Bronchial epithelial cell (primary cell): Measurements from ENCODE around the gene PODXL. TPM values are rescaled to one million over a fixed set of nuclear protein-coding genes. Genes with fewer than 3 reads are reported as not detected.
"Not testable (repeated sequence)": the region's sequence is repeated elsewhere in the genome, so short reads cannot be mapped to it uniquely, and the experiment has no call there.

Experiments
- DNase-seq: peaks from one replicate; pipeline ENCODE4 v3.0.0-alpha.2; 2010; ENCODE audit warnings: low read depth
- FAIRE-seq: peaks from 2 replicates; lab custom pipeline; 2011; peaks lifted over from hg19 to GRCh38; lab: Jason Lieb, UNC
- H3K27me3 ChIP-seq: 2 replicates; pipeline ENCODE4 v1.5.1; 2011; ENCODE audit warnings: low read length; ENCODE audit not compliant: control insufficient read depth, insufficient read depth
- H3K36me3 ChIP-seq: 2 replicates; pipeline ENCODE4 v1.5.1; 2011; ENCODE audit warnings: low read length; ENCODE audit not compliant: control insufficient read depth, insufficient read depth
- H3K4me3 ChIP-seq: 2 replicates; pipeline ENCODE4 v1.5.1; 2011; ENCODE audit warnings: mild to moderate bottlenecking, low read depth, low read length, control low read depth
- total RNA-seq: library from RNA; depleted of rRNA; stranded (reverse); fragments of >200 nt; gene quantifications from 2 replicates; pipeline ENCODE4 v1.2.1, GENCODE V29; 2014
- TF ChIP-seq, protein P1 (sequence below): IDR thresholded peaks from 2 replicates; pipeline ENCODE4 v1.5.1; 2011; ENCODE audit warnings: mild to moderate bottlenecking, moderate library complexity, low read length, control low read depth, inconsistent platforms; ENCODE audit not compliant: insufficient read depth, severe bottlenecking

PODXL gene
- total RNA-seq, 1 donor from 2014 or later, result 0.53 TPM

DNA sequence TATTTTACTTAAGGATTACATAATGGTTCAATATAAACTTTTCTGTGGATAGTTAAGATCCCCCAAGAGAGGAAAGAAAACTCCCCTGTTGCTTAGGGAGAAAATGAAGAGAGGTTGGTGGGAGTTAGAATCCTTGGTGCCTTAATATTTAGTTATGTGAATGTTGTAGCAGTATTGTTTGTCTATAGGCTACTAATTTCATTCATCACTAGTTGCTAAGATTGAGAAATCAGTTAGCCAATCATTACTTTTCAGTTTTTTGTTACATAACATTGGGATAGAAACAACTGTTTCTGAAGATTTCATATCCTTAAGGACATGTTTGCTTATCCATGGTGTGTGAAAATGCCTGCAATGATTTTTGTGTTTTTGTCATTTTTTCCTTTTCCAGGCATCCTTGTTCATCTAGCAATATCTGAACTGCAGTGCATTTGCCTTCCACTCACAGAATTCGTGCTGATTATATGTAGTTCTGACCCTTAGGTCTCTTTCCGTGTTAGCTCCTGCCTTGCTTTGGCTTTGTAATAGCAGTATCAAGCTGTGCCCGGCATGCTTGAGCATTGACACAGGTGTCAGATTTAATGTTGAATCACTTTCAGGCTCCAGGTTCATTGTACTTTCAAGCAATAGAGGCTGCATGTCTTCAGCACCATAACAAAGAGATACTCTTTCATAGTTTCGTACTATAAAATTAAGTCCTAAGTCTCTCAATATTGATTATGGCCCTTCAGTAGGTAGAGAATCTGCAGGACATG lies 85.0 kb downstream of the PODXL start:
- Histone ChIP-seq H3K4me3 (no peak overlapping the region), H3K27me3 (no peaks in the 10 kb centered on the region), H3K36me3 (peaks cover 7% of the 10 kb centered on the region)
- FAIRE-seq, result no peak
- TF ChIP-seq, protein P1, sequence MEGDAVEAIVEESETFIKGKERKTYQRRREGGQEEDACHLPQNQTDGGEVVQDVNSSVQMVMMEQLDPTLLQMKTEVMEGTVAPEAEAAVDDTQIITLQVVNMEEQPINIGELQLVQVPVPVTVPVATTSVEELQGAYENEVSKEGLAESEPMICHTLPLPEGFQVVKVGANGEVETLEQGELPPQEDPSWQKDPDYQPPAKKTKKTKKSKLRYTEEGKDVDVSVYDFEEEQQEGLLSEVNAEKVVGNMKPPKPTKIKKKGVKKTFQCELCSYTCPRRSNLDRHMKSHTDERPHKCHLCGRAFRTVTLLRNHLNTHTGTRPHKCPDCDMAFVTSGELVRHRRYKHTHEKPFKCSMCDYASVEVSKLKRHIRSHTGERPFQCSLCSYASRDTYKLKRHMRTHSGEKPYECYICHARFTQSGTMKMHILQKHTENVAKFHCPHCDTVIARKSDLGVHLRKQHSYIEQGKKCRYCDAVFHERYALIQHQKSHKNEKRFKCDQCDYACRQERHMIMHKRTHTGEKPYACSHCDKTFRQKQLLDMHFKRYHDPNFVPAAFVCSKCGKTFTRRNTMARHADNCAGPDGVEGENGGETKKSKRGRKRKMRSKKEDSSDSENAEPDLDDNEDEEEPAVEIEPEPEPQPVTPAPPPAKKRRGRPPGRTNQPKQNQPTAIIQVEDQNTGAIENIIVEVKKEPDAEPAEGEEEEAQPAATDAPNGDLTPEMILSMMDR, result no peak
- no peak for DNase-seq

DNA sequence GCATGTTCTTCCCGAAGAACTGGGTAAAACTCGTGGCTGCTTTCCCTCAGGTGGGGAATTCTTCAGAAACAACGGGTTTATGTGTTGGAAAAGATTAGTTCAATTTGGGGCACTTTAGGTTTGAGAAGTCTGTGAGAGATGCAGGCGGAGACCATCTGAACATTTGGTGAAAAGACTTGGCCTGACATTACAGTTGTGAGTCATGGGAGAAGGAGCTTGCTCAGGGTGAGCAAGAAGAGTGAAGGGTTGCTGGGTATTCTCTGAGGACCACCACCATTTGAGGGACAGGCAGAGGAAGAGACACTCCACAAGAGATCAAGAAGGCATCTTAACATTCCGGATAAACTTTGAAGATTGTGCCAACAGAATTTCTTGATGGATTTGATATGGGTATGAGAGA lies 88.6 kb downstream of the PODXL start:
- FAIRE-seq (no peak), DNase-seq (no peak)
- Histone ChIP-seq H3K27me3 (no peaks in the 10 kb centered on the region), H3K4me3 (no peak overlapping the region), H3K36me3 (peaks cover 9% of the 10 kb centered on the region)
- TF ChIP-seq, protein P1, result no peak

DNA sequence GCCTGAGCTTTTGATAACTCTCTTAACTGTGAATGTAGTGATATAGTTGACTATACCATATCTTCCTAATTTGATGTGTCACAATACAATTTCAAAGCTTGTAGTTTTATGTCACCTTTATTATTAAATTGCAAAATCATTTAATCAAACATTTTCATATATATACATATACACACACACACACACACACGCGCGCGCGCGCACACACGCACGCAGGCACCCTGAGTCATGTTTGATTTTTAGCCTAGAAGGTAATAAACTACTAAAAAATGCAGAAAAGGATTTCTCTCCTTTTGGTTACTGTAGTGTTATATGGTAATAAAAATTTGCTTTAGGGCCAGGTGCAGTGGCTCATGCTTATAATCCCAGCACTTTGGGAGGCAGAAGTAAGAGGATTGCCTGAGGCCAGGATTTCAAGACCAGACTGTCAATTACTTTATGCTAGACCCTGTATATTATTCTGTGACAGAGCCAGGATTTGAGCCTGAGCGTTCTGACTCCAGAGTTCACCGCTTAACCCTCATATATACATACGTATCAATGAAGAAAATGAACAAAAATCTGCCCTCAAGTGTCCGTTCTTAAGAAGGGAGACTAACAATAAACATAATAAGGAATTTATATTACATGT lies 89.6 kb downstream of the PODXL start:
- no peak overlapping the region for H3K4me3 ChIP-seq
- no peak for DNase-seq
- FAIRE-seq, result no peak
- no peaks in the 10 kb centered on the region for H3K27me3 ChIP-seq
- H3K36me3 ChIP-seq, result peaks cover 12% of the 10 kb centered on the region
- TF ChIP-seq, protein P1, result no peak

DNA sequence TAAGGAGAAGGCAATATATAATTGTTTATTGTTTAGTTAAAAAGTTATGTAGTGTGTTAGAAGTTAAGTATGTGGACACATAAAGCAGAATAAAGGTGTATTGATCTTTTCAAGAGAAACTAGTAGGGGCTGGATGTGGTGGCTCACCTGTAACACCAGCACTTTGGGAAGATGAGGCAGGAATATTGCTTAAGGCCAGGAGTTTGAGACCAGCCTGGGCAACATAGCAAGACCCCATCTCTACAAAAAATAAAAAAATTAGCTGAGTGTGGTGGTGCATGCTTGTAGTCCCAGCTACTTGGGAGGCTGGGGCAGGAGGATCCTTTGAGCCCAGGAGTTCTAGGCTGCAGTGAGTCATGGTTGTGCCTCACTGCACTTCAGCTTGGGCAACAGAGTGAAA lies 93.7 kb downstream of the PODXL start:
- not testable (repeated sequence) for FAIRE-seq, H3K36me3 ChIP-seq, H3K27me3 ChIP-seq, DNase-seq, H3K4me3 ChIP-seq

DNA sequence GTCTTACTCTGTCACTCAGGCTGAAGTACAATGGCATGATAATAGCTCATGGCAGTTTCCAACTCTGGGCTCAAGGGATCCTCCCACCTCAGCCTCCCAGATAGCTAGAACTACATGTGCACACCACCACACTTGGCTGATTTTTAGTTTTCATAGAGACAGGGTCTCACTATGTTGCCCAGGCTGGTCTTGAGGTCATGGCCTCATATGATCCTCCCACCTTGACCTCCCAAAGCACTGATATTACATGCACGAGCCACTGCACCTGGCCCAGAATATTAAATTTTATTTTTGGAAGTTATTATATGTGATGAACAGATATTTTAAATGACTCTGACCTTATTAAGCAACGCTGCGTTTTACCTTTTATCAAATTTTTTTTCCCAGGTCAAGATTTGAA lies 94.4 kb downstream of the PODXL start:
- H3K36me3 ChIP-seq, result peaks cover 5% of the 10 kb centered on the region
- DNase-seq (no peak), FAIRE-seq (no peak)
- no peaks in the 10 kb centered on the region for H3K27me3 ChIP-seq
- TF ChIP-seq, protein P1, result no peak
- no peak overlapping the region for H3K4me3 ChIP-seq

DNA sequence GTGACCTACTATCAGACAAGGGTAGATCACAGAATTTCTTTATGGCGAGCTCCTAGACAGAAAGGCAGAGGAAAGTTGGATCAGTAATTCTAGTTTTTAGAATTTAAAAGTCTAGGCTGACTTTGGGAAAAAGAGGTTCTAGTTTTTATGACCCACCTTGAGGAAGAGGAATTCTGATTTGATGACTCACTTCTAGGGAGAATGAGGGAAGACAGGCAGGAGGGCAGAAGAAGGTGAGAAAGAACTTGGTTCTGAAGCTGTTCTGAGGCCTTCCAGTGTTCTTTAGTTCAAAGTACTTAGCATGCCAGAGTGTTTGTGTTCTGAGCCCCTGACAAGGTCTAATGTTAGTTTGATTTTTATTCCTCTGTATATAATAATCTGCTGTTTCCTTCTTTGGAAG lies 97.2 kb downstream of the PODXL start:
- Histone ChIP-seq H3K27me3 (no peaks in the 10 kb centered on the region), H3K4me3 (no peak overlapping the region), H3K36me3 (peaks cover 5% of the 10 kb centered on the region)
- TF ChIP-seq, protein P1, result no peak
- DNase-seq (peak; percentile 36), FAIRE-seq (no peak)
